ENCODE results near the gene MRPL12. TPM values are rescaled to one million over a fixed set of nuclear protein-coding genes. Genes with fewer than 3 reads are reported as not detected.

MRPL12 gene
- total RNA-seq, 2 donors from 2014 or later = 53.4 to 63.5 TPM

DNA sequence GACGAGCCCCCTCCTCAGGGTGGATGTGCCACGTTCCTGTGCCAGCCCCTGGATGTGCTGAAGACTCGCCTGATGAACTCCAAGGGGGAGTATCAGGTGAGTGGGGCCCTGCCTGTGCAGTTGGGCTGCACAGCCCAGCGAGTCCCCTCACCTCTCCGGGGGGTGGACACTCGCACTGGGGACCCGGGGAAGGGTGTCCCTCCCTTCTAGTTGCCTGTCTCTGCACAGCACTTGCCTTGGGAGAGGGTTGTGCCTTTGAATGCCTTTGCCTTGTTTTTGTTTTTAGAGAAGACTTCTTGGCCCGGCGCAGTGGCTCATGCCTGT, 14.6 kb downstream of the MRPL12 start:
- no peaks in the 10 kb centered on the region for H3K27me3 ChIP-seq (replicated peaks; ENCODE audit: insufficient read depth)
- H3K36me3 ChIP-seq = no peaks in the 10 kb centered on the region
- intact Hi-C loops (cut with DNase I) = no loop called here
- H3K4me3 ChIP-seq = no peak overlapping the region
- no peak for TF ChIP-seq POLR2A (IDR thresholded peaks at IDR 0.05)
- TF ChIP-seq POLR2AphosphoS5 (IDR thresholded peaks at IDR 0.05) = no peak
- TF ChIP-seq, protein P1, sequence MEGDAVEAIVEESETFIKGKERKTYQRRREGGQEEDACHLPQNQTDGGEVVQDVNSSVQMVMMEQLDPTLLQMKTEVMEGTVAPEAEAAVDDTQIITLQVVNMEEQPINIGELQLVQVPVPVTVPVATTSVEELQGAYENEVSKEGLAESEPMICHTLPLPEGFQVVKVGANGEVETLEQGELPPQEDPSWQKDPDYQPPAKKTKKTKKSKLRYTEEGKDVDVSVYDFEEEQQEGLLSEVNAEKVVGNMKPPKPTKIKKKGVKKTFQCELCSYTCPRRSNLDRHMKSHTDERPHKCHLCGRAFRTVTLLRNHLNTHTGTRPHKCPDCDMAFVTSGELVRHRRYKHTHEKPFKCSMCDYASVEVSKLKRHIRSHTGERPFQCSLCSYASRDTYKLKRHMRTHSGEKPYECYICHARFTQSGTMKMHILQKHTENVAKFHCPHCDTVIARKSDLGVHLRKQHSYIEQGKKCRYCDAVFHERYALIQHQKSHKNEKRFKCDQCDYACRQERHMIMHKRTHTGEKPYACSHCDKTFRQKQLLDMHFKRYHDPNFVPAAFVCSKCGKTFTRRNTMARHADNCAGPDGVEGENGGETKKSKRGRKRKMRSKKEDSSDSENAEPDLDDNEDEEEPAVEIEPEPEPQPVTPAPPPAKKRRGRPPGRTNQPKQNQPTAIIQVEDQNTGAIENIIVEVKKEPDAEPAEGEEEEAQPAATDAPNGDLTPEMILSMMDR (IDR thresholded peaks at IDR 0.05) = no peak
- H3K27ac ChIP-seq = no peak overlapping the region
- no peaks in the 10 kb centered on the region for H3K9me3 ChIP-seq
- no peak for DNase-seq (ENCODE audit: low spot score)
- peaks cover 17% of the 10 kb centered on the region for H3K4me1 ChIP-seq (replicated peaks)
- 99% methylated on average over 9 of the region's 9 CpGs for WGBS

DNA sequence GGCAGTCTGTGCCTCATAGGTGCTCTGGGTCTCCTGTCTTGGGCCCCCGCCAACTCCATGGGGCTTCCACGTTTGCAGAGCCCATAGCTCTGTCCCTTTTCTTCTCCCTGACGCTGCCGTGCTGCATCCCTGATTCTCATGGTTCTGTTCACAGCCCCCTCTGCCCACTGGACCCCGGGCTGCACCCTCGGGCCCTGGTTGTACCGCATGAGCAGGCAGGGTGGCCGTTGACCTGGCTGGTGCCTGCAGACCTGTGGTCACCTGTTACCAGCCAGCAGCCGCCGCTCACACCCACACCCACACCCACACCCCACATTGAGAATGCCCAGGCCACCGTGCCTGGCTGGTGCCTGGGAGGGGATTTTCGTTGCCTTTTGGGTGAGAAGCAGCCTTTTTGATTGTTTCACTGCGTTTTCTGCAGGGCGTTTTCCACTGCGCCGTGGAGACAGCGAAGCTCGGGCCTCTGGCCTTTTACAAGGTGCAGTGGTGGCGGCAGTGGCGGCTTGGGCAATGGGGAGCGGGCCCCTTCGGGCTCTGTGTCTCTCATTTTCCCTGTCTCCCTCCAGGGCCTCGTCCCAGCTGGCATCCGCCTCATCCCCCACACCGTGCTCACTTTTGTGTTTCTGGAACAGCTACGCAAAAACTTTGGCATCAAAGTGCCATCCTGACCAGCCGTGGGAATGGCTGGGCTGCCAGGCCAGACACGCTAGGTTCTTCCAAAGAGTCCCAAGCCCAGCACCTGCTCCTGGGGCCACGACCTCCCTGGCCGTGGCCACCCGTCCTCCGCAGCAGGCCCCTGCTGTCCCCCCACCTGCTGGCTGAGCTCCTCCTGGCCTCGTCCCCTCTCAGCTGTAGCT, 16.5 kb downstream of the MRPL12 start:
- no peaks in the 10 kb centered on the region for H3K36me3 ChIP-seq
- 84% methylated on average over 33 of the region's 33 CpGs for WGBS
- no peak overlapping the region for H3K4me3 ChIP-seq

DNA sequence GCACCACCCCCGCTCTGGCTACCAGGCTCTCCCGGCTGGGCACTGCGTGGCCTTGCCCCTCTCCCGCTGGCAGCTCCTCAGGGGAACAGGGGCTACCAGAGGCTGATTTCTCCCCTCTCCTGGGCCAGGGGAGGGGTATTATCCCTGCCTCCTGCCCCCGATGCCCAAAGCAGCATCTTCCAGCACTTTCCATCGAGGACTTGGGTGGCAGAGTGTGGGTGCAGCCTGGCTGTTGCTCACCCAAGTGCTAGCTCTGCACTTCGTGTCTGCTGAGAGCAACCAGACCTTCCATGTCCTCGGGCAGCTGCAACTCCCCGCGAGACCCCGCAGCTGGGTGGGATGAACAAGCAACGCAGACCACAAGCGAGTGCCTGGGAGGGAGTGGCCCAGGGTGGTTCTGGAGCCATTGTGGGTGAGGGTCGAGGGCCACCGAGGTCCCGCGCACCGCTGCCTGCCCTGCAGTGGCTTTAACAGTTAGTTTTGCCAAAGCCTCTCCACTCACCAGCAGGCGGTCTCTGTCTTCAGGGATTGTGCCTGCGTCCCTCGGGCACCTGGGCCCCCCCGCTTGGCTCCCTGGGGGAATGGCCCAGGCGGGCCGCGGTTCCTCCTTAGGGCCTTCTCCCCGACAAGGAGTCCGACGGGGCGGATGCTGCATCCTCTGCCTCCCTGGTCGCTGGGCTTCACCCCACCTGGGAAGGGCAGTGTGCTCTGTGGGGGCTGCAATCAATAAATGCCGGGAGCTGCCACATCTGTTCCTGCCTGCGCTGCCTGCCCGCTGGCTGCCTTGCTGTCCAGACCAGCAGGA, 17.3 kb downstream of the MRPL12 start:
- no peaks in the 10 kb centered on the region for H3K36me3 ChIP-seq
- H3K9me3 ChIP-seq = no peaks in the 10 kb centered on the region
- H3K27me3 ChIP-seq (replicated peaks; ENCODE audit: insufficient read depth) = no peaks in the 10 kb centered on the region
- intact Hi-C loops (cut with DNase I) = no loop called here
- H3K4me3 ChIP-seq = no peak overlapping the region
- peaks cover 8% of the 10 kb centered on the region for H3K4me1 ChIP-seq (replicated peaks)
- 85% methylated on average over 33 of the region's 33 CpGs for WGBS
- no peak for DNase-seq (ENCODE audit: low spot score)
- TF ChIP-seq POLR2A (IDR thresholded peaks at IDR 0.05) (no peak), POLR2AphosphoS5 (IDR thresholded peaks at IDR 0.05) (no peak)
- TF ChIP-seq, protein P1 (IDR thresholded peaks at IDR 0.05) = no peak
- H3K27ac ChIP-seq = no peak overlapping the region

More for the DNA sequence above, 16.5 kb downstream of the MRPL12 start:
- DNase-seq (ENCODE audit: low spot score) = no peak
- H3K9me3 ChIP-seq = no peaks in the 10 kb centered on the region
- TF ChIP-seq POLR2A (IDR thresholded peaks at IDR 0.05) (no peak), POLR2AphosphoS5 (IDR thresholded peaks at IDR 0.05) (no peak)
- TF ChIP-seq, protein P1 (IDR thresholded peaks at IDR 0.05) = no peak
- intact Hi-C loops (cut with DNase I) = no loop called here
- H3K4me1 ChIP-seq (replicated peaks) = peaks cover 8% of the 10 kb centered on the region
- H3K27me3 ChIP-seq (replicated peaks; ENCODE audit: insufficient read depth) = no peaks in the 10 kb centered on the region
- H3K27ac ChIP-seq = no peak overlapping the region

DNA sequence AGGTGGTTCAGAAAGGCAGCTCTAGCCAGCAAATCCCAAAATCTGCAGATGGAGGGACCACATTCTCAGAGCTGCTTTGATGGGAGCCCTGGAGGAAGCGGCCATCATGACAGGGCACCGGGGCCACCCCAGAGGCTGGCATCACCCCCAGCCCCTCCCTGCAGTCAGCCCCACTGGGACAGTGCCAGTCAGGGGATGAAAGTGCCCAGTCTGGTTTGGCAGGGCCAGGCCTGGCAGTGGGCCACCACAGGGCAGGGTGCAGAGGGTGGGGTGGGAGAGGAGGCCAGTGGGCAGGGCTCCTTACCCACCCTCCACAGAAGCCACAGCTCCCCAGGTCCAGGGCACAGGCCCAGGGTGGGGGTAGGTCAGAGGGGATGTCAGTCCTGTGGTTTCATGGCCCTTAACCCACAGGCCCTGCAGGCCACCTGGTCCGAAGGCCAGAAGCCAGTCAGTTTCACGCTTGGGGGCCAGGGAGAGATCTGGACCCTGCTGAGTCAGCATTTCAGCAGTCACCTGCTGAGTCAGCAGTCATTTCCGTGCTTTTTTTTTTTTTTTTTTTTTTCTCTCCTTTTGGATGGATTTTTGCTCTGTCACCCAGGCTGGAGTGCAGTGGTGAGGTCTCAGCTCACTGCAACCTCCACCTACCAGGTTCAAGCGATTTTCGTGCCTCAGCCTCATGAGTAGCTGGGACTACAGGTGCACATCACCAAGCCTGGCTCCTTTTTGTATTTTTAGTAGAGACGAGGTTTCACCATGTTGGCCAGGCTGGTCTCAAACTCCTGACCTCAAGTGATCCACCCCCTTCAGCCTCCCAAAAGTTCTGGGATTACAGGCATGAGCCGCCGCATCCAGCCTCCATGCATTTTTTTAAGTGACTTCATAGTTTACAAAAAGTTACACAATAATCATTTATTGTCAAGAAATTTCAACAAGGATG, 19.3 kb downstream of the MRPL12 start:
- H3K9me3 ChIP-seq = no peaks in the 10 kb centered on the region
- peaks cover 8% of the 10 kb centered on the region for H3K4me1 ChIP-seq (replicated peaks)
- WGBS = 37% methylated on average over 10 of the region's 10 CpGs
- peak; percentile 90 for DNase-seq (ENCODE audit: low spot score)
- H3K36me3 ChIP-seq = no peaks in the 10 kb centered on the region
- no peak overlapping the region for H3K4me3 ChIP-seq
- TF ChIP-seq, protein P1 (IDR thresholded peaks at IDR 0.05) = peak in 1 of 4 experiments; percentile 36
- TF ChIP-seq POLR2AphosphoS5 (IDR thresholded peaks at IDR 0.05) = peak; percentile 94
- no peak for TF ChIP-seq POLR2A (IDR thresholded peaks at IDR 0.05)
- intact Hi-C loops (cut with DNase I) = no loop called here
- H3K27ac ChIP-seq = peak overlapping the region; percentile 80 to 86
- no peaks in the 10 kb centered on the region for H3K27me3 ChIP-seq (replicated peaks; ENCODE audit: insufficient read depth)
